PC-9 (cell line): ENCODE data around the gene SUOX. TPM values are rescaled to one million over a fixed set of nuclear protein-coding genes. Genes with fewer than 3 reads are reported as not detected.
A peak's percentile ranks its signal among the peaks of the same experiment; 100 is the strongest.

Experiments
- BruUV-seq: library from RNA; stranded (reverse); fragments of 400-500 nt; replicated peaks from 2 replicates; lab custom pipeline; 2021; lab: Mats Ljungman, UMichigan
- CTCF ChIA-PET: fragments of 300-600 bp; sonication (Branson Sonifier 250); formaldehyde crosslinking; loops from one replicate; lab custom pipeline; 2022; ENCODE audit warnings: antibody characterized with exemption; lab: Charles Lee
- POLR2A ChIA-PET: fragments of 300-600 bp; sonication (Branson Sonifier 250); formaldehyde crosslinking; loops from one replicate; lab custom pipeline; 2022; ENCODE audit warnings: antibody characterized with exemption; ENCODE audit not compliant: unreplicated experiment; lab: Charles Lee
- DNase-seq, 2 experiments: peaks; one replicate each; pipeline versions ENCODE4 v3.0.0 to v3.0.0-alpha.2; 2015 to 2022; ENCODE audit warnings: mixed read lengths in 1 of 2
- H2AFZ ChIP-seq: fragments of 200-600 bp; sonication (generic); 2 replicates; pipeline ENCODE4 v1.8.1; 2017; ENCODE audit warnings: antibody characterized with exemption
- H3F3A ChIP-seq: fragments of 200-600 bp; sonication (generic); 2 replicates; pipeline ENCODE4 v1.8.1; 2017; ENCODE audit warnings: antibody characterized with exemption, mild to moderate bottlenecking, low read depth; ENCODE audit not compliant: insufficient read depth
- H3K27ac ChIP-seq: fragments of 200-600 bp; sonication (generic); 2 replicates; pipeline ENCODE4 v1.6.1; 2016; ENCODE audit warnings: mixed run types
- H3K27me3 ChIP-seq: fragments of 200-600 bp; sonication (generic); 2 replicates; pipeline ENCODE4 v1.6.1; 2016; ENCODE audit warnings: low read depth, mixed run types; ENCODE audit not compliant: insufficient read depth
- H3K36me3 ChIP-seq: fragments of 200-600 bp; sonication (generic); 2 replicates; pipeline ENCODE4 v1.6.1; 2016; ENCODE audit warnings: low read depth, mixed run types
- H3K4me1 ChIP-seq: fragments of 200-600 bp; sonication (generic); replicated peaks from 2 replicates; pipeline ENCODE4 v1.6.1; 2016; ENCODE audit warnings: mixed run types; ENCODE audit not compliant: insufficient read depth
- H3K4me2 ChIP-seq: fragments of 200-600 bp; sonication (generic); 2 replicates; pipeline ENCODE4 v1.6.1; 2017; ENCODE audit warnings: mixed run types
- H3K4me3 ChIP-seq: fragments of 200-600 bp; sonication (generic); 2 replicates; pipeline ENCODE4 v1.6.1; 2016; ENCODE audit warnings: mixed run types
- H3K79me2 ChIP-seq: fragments of 200-600 bp; sonication (generic); 2 replicates; pipeline ENCODE4 v1.6.1; 2017; ENCODE audit warnings: low read depth, mixed run types
- H3K9me2 ChIP-seq: fragments of 200-600 bp; sonication (generic); 2 replicates; pipeline ENCODE4 v1.8.1; 2017; ENCODE audit warnings: mild to moderate bottlenecking; ENCODE audit not compliant: insufficient read depth
- H3K9me3 ChIP-seq: fragments of 200-600 bp; sonication (generic); 2 replicates; pipeline ENCODE4 v1.8.1; 2016; ENCODE audit warnings: low read depth; ENCODE audit not compliant: insufficient read depth
- H4K20me1 ChIP-seq: fragments of 200-600 bp; sonication (generic); 2 replicates; pipeline ENCODE4 v1.8.1; 2017; ENCODE audit not compliant: insufficient read depth
- EZH2 ChIP-seq: fragments of 200-600 bp; sonication (generic); IDR thresholded peaks from 2 replicates; pipeline ENCODE4 v1.8.0; 2017; ENCODE audit warnings: antibody characterized with exemption, low read depth
- intact Hi-C: fragments of 100-400 bp; cut with micrococcal nuclease; formaldehyde crosslinking; loops from one replicate; pipeline ENCODE4 v1.10.0; 2022; ENCODE audit not compliant: unreplicated experiment
- total RNA-seq: library from RNA; stranded (reverse); gene quantifications from 2 replicates; pipeline ENCODE4 v1.2.3, GENCODE V29; 2021
- TF ChIP-seq, protein P1 (sequence below): fragments of 200-600 bp; sonication (generic); conservative IDR thresholded peaks from 2 replicates; pipeline ENCODE4 v1.6.1; 2017; ENCODE audit warnings: mixed run types, antibody characterized with exemption, mild to moderate bottlenecking, moderate library complexity

SUOX gene
- total RNA-seq, 1 experiment from 2014 or later, result 22.7 TPM

DNA sequence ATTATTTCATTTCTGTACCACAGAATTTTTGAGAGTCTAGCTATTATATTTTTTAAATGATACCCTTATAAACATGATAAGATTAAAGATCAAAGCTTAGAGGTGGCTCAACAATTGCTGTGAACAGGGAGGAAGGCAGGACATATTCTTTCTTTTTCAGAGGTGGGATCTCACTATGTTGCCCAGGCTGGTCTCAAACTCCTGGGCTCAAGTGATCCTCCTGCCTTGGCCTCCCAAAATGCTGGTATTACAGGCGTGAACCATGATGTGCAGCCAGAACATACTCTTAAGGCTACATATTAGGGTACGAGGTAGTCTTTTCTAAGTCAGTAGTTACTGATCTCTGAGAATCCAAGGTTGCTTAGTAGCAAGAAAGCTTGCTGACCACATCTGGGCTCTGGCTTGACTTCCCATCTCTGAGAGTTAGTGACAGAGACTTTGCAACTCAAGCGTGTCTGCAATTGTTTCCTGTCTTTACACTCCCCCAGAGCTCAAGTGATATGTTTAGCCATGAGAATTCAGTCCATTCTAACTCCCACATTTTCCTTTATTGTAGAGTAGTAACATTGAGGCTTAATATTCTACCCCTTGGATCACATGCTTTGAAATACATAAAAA lies 14.6 kb upstream of the SUOX start:
- no TSS peak for BruUV-seq
- Histone ChIP-seq H3K9me3 (no peaks in the 10 kb centered on the region), H3K4me3 (no peak overlapping the region), H3K4me1 (peaks cover 17% of the 10 kb centered on the region), H3K79me2 (peaks cover 22% of the 10 kb centered on the region), H2AFZ (no peak overlapping the region), H4K20me1 (0 out of 2 replicates have a peak, but pooled peaks cover 5% of the 10 kb centered on the region), H3K9me2 (no peaks in the 10 kb centered on the region), H3K36me3 (0 out of 2 replicates have a peak, but pooled peaks cover 17% of the 10 kb centered on the region), H3K27ac (no peak overlapping the region), H3K27me3 (no peaks in the 10 kb centered on the region), H3F3A (peaks cover 34% of the 10 kb centered on the region), H3K4me2 (0 out of 2 replicates have a peak overlapping the region, but pooled peaks have one; percentile 27)
- DNase-seq, result no peak
- TF ChIP-seq, protein P1, sequence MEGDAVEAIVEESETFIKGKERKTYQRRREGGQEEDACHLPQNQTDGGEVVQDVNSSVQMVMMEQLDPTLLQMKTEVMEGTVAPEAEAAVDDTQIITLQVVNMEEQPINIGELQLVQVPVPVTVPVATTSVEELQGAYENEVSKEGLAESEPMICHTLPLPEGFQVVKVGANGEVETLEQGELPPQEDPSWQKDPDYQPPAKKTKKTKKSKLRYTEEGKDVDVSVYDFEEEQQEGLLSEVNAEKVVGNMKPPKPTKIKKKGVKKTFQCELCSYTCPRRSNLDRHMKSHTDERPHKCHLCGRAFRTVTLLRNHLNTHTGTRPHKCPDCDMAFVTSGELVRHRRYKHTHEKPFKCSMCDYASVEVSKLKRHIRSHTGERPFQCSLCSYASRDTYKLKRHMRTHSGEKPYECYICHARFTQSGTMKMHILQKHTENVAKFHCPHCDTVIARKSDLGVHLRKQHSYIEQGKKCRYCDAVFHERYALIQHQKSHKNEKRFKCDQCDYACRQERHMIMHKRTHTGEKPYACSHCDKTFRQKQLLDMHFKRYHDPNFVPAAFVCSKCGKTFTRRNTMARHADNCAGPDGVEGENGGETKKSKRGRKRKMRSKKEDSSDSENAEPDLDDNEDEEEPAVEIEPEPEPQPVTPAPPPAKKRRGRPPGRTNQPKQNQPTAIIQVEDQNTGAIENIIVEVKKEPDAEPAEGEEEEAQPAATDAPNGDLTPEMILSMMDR, result no peak
- no peak for TF ChIP-seq EZH2
- POLR2A ChIA-PET, result interaction anchor here (0.6 to 0.7 kb wide), 4 partner anchors 9 to 126 kb away, joined by 3 to 12 read pairs (median 9); partner anchors contain the start of gene RAB5B
- intact Hi-C loops, result no loop called here
- CTCF ChIA-PET, result interaction anchor here (0.7 to 1.7 kb wide), 2 partner anchors 47 to 253 kb away, joined by 3 read pairs; no protein-coding TSS in a partner anchor

DNA sequence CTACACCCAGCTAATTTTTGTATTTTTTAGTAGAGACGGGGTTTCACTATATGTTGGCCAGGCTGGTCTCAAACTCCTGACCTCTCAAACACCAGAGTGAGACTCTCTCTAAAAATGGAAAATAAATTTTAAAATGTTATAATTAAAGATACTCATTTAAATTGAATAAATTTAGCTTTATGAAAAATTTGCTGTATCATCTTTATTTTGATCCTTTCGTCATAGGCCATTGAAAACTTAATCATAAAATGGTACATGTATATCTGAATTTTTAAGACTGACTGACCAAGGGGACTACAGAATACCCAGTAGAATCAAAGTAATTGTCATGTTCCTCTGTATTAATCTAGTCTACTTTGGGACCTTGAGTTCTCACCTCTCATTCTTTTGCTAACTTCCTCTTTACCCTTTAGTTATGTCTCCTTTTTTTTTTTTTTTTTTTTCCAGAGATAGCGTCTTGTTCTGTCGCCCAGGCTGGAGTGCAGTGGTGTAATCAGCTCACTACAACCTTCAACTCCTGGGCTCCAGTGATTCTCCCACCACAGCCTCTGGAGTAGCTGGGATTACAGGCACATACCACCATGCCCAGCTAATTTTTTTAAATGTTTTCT lies 13.7 kb upstream of the SUOX start:
- CTCF ChIA-PET, result interaction anchor here (1.7 kb wide), 1 partner anchor 46 kb away, joined by 3 read pairs; no protein-coding TSS in a partner anchor
- no peak overlapping the region for H3K27ac ChIP-seq
- H3K79me2 ChIP-seq, result peaks cover 16% of the 10 kb centered on the region
- H3K27me3 ChIP-seq, result no peaks in the 10 kb centered on the region
- peaks cover 17% of the 10 kb centered on the region for H3K4me1 ChIP-seq
- 0 out of 2 replicates have a peak, but pooled peaks cover 5% of the 10 kb centered on the region for H4K20me1 ChIP-seq
- no peak for DNase-seq
- H2AFZ ChIP-seq, result no peak overlapping the region
- TF ChIP-seq, protein P1, result no peak
- TF ChIP-seq EZH2, result no peak
- peaks cover 34% of the 10 kb centered on the region for H3F3A ChIP-seq
- intact Hi-C loops, result no loop called here
- H3K4me3 ChIP-seq, result no peak overlapping the region
- BruUV-seq, result no TSS peak
- POLR2A ChIA-PET, result interaction anchor here (0.6 kb wide), 1 partner anchor 127 kb away, joined by 9 read pairs; no protein-coding TSS in a partner anchor
- H3K36me3 ChIP-seq, result 0 out of 2 replicates have a peak, but pooled peaks cover 17% of the 10 kb centered on the region
- H3K4me2 ChIP-seq, result no peak overlapping the region
- no peaks in the 10 kb centered on the region for H3K9me2 ChIP-seq
- H3K9me3 ChIP-seq, result no peaks in the 10 kb centered on the region

DNA sequence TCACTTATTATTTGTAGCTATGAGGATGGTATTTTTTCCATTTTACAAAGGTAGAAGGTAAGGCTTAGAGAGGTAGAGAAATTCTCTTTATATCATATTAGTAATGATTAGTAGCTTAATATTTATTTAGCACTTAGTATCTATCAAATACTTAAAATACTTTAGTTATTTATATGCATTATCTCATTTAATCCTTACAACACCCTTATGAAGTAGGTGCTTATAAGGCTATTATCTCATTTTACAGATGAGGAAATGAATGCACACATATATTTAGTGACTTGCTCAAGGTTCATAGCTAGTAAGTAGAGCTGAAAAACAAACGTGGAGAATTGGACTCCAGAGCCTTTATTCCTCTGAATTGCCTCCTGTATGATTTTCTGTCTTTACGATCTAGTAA lies 12.2 kb upstream of the SUOX start:
- POLR2A ChIA-PET, result interaction anchor here (0.6 to 0.7 kb wide), 3 partner anchors 13 to 171 kb away, joined by 3 to 4 read pairs (median 4); no protein-coding TSS in a partner anchor
- H2AFZ ChIP-seq, result no peak overlapping the region
- TF ChIP-seq, protein P1, result no peak
- no peak for TF ChIP-seq EZH2
- DNase-seq, result no peak
- H3K9me3 ChIP-seq, result no peaks in the 10 kb centered on the region
- intact Hi-C loops, result no loop called here
- 0 out of 2 replicates have a peak, but pooled peaks cover 5% of the 10 kb centered on the region for H4K20me1 ChIP-seq
- H3K27me3 ChIP-seq, result no peaks in the 10 kb centered on the region
- BruUV-seq, result no TSS peak
- peaks cover 17% of the 10 kb centered on the region for H3K4me1 ChIP-seq
- no peak overlapping the region for H3K27ac ChIP-seq
- H3F3A ChIP-seq, result peaks cover 21% of the 10 kb centered on the region
- CTCF ChIA-PET, result interaction anchor here (0.6 kb wide), 1 partner anchor 11 kb away, joined by 19 read pairs; no protein-coding TSS in a partner anchor
- H3K36me3 ChIP-seq, result 0 out of 2 replicates have a peak, but pooled peaks cover 17% of the 10 kb centered on the region
- H3K4me3 ChIP-seq, result no peak overlapping the region
- no peak overlapping the region for H3K4me2 ChIP-seq
- peaks cover 9% of the 10 kb centered on the region for H3K79me2 ChIP-seq
- H3K9me2 ChIP-seq, result no peaks in the 10 kb centered on the region
